Lower leg skin (tissue), 4 donors: Measurements from ENCODE around the gene HMGXB3. TPM values are rescaled to one million over a fixed set of nuclear protein-coding genes. Genes with fewer than 3 reads are reported as not detected.

Experiments used
- DNase-seq, 2 donors: peaks; one replicate each; pipeline ENCODE4 v3.0.0-alpha.2; 2019; ENCODE audit warnings: low spot score in 2 of 2
- H3K4me3 ChIP-seq: fragments of 200-600 bp; sonication (generic); 2 replicates; pipeline ENCODE4 v1.5.1; 2017; ENCODE audit warnings: mild to moderate bottlenecking, low read depth; ENCODE audit not compliant: poor library complexity, severe bottlenecking
- CTCF ChIP-seq, 3 donors: fragments of 450-650 bp; IDR thresholded peaks; one replicate each; pipeline ENCODE4 v1.5.1; 2016; ENCODE audit warnings: antibody characterized with exemption in 3 of 3, mild to moderate bottlenecking in 3 of 3, moderate library complexity in 2 of 3
- POLR2A ChIP-seq, 2 donors: fragments of 450-650 bp; IDR thresholded peaks; one replicate each; pipeline ENCODE4 v1.6.1; 2016 to 2017; ENCODE audit warnings: antibody characterized with exemption in 2 of 2, mild to moderate bottlenecking in 1 of 2, moderate library complexity in 1 of 2
- WGBS, 2 donors: methylation state at CpG; one replicate each; pipeline ENCODE4 v1.1.5; 2018; 5-methylcytosine and 5-hydroxymethylcytosine counted together
- intact Hi-C: fragments of 100-400 bp; cut with DNase I; formaldehyde crosslinking; loops from one replicate; pipeline ENCODE4 v1.15.0; 2023; ENCODE audit warnings: low total_unique reads
- total RNA-seq, 4 donors: library from RNA; depleted of rRNA; stranded (reverse); fragments of >200 nt; gene quantifications; one replicate each; pipeline ENCODE4 v1.1.0, GENCODE V29; 2016

The HMGXB3 gene
- total RNA-seq, 4 donors from 2014 or later: 24.6 to 32.0 (median 26.1) TPM

- 95% methylated on average over 5 of the region's 5 CpGs for WGBS, 2 donors
- TF ChIP-seq CTCF (IDR thresholded peaks at IDR 0.05) (no peak), POLR2A (IDR thresholded peaks at IDR 0.05) (no peak)
- intact Hi-C loops: loop anchor here (5.0 kb wide), 1 partner anchor 125 kb away; no protein-coding TSS in a partner anchor
- H3K4me3 ChIP-seq: no peak overlapping the region
- DNase-seq: no peak
Observed at GRCh38 chr5:149962601-149963300, 37.8 kb upstream of the HMGXB3 start.

GRCh38 chr5:149963729-149964128 is 36.8 kb upstream of the HMGXB3 start:
- H3K4me3 ChIP-seq: no peak overlapping the region
- no peak for DNase-seq
- 90 to 100% methylated on average over 3 of the region's 3 CpGs for WGBS, 2 donors
- no peak for TF ChIP-seq POLR2A (IDR thresholded peaks at IDR 0.05)
- TF ChIP-seq CTCF (IDR thresholded peaks at IDR 0.05): no peak
- intact Hi-C loops: loop anchor here (5.0 kb wide), 1 partner anchor 126 kb away; no protein-coding TSS in a partner anchor

DNA sequence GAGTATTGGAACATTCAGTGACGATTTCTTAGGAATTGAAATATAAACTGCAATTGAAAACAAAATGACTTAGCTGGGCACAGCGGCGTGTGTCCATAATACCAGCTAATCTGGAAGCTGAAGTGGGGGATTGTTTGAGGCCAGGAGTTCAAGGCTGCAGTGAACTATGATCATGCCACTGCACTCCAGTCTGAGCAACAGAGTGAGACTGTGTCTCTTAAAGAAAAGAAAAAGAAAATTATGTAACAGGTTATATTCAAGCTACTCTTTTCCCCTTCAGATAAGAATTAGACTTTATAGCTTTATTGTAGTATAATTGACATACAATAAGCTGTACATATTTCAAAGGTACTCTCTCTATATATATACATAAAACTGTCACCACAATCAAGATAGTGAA is 33.6 kb upstream of the HMGXB3 start:
- intact Hi-C loops: no loop called here
- H3K4me3 ChIP-seq: no peak overlapping the region
- no peak for TF ChIP-seq CTCF (IDR thresholded peaks at IDR 0.05)
- no peak for TF ChIP-seq POLR2A (IDR thresholded peaks at IDR 0.05)
- WGBS, 2 donors: 91 to 92% methylated on average over 3 of the region's 3 CpGs
- no peak for DNase-seq

DNA sequence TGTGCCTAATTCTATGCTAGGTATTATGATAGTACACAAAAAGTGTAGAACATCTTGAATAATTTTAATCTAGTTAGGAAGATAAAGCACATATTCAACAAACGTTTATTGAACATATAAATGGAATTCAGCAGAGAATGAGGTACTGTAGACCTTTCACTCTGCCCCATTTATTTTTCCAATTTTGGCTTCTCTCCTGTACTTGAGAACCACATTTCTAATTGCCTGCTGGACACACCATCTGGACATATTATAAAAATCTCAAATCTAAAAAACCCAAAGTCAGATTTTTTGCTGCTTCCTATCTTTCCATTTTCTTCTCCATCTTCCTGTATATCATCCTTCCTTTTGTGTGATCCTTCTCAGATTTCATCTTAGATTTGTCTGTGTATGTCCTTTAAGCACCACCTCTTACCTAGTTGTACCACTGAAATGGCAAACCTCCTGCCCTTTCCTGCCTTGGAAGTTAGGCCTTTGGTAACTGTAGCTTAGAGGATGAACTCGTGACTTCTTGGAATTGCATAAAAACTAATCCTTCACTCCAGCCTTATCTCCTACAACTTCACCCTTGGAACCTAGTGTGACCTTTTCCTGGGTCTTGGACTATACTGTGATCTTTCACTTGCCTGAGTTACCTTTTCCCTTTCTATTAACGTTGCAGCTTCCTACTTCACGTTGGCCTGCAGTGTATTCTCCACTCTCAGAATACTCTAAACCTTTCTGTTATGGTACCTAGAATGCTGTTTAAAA is 31.2 kb upstream of the HMGXB3 start:
- 88 to 93% methylated on average over 4 of the region's 4 CpGs for WGBS, 2 donors
- intact Hi-C loops: no loop called here
- TF ChIP-seq CTCF (IDR thresholded peaks at IDR 0.05) (no peak), POLR2A (IDR thresholded peaks at IDR 0.05) (no peak)
- H3K4me3 ChIP-seq: no peak overlapping the region
- no peak for DNase-seq

- intact Hi-C loops: no loop called here
- DNase-seq: no peak
- 66 to 68% methylated on average over 2 of the region's 2 CpGs for WGBS, 2 donors
Observed at GRCh38 chr5:149975409-149975808, 25.1 kb upstream of the HMGXB3 start.

More at GRCh38 chr5:149975409-149975808, 25.1 kb upstream of the HMGXB3 start:
- H3K4me3 ChIP-seq: no peak overlapping the region
- TF ChIP-seq CTCF (IDR thresholded peaks at IDR 0.05) (no peak), POLR2A (IDR thresholded peaks at IDR 0.05) (no peak)
